Breast epithelium (tissue), 3 donors: ENCODE results near the gene ELL.

Experiments
- POLR2A ChIP-seq: fragments of 450-650 bp; IDR thresholded peaks from one replicate; pipeline ENCODE4 v1.6.1; 2016; ENCODE audit warnings: antibody characterized with exemption, mild to moderate bottlenecking, moderate library complexity
- TF ChIP-seq, protein P1 (sequence below), 3 donors: fragments of 450-650 bp; IDR thresholded peaks; one replicate each; pipeline ENCODE4 v1.5.1; 2016 to 2017; ENCODE audit warnings: antibody characterized with exemption in 3 of 3, mild to moderate bottlenecking in 3 of 3, moderate library complexity in 3 of 3

DNA sequence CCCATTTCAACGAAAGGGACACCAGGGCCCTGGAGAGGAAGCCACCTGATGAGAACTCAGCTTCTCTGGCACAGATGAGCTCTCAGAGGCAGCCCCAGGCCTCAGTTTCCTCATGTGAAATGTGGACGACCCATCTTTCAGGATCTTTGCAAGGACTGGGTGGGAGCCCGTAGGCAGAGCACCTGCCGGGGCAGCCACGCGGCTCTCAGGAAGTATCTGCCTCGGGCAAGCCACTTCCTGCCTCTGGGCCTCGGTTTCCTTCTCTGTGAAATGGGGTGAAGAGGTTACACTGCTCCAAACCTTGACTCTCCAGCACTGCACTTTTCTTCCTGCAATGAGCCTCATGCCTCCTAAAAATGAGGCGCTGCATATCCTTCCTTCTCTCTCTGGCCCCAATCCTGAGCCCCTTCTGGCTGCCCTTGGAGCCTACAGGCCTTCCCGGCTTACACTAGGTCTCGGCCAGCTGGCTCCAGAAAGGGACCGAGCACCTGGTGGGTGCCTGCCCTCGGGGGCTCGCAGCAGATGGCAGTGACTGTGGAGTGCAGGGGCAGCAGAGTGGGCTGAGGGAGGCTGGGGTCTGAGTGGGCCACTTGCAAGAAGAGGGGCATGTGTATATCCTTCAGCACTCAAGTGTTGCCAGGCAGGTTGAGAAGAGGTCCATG, 99.2 kb downstream of the ELL start:
- TF ChIP-seq, protein P1, sequence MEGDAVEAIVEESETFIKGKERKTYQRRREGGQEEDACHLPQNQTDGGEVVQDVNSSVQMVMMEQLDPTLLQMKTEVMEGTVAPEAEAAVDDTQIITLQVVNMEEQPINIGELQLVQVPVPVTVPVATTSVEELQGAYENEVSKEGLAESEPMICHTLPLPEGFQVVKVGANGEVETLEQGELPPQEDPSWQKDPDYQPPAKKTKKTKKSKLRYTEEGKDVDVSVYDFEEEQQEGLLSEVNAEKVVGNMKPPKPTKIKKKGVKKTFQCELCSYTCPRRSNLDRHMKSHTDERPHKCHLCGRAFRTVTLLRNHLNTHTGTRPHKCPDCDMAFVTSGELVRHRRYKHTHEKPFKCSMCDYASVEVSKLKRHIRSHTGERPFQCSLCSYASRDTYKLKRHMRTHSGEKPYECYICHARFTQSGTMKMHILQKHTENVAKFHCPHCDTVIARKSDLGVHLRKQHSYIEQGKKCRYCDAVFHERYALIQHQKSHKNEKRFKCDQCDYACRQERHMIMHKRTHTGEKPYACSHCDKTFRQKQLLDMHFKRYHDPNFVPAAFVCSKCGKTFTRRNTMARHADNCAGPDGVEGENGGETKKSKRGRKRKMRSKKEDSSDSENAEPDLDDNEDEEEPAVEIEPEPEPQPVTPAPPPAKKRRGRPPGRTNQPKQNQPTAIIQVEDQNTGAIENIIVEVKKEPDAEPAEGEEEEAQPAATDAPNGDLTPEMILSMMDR (IDR thresholded peaks at IDR 0.05) = no peak
- no peak for TF ChIP-seq POLR2A
